HEK293 (cell line): ENCODE data around the gene LANCL2.

Experiments used
- CTCF ChIA-PET: fragments of 350-600 bp; formaldehyde crosslinking; extraction: SDS; loops from one replicate; lab custom pipeline; 2021; ENCODE audit warnings: antibody characterized with exemption; lab: Yijun Ruan, JAX
- POLR2A ChIA-PET: fragments of 300-600 bp; formaldehyde crosslinking; extraction: SDS; loops from one replicate; lab custom pipeline; 2020; ENCODE audit warnings: antibody characterized with exemption, inconsistent platforms; lab: Yijun Ruan, JAX
- H3K27ac ChIP-seq: fragments of 200-500 bp; sonication (Bioruptor generic); 2 replicates; pipeline ENCODE4 v1.5.1; 2014; ENCODE audit warnings: low read depth, low read length, control low read depth, inconsistent platforms; ENCODE audit errors: extremely low read depth
- H3K36me3 ChIP-seq, 2 experiments: fragments of 200-500 bp in 1 of 2; sonication (Bioruptor generic) in 1 of 2; 1 replicate in 1 of 2; 2 replicates in 1 of 2; pipeline ENCODE4 v1.5.1; 2014 to 2017; ENCODE audit warnings: inconsistent platforms in 2 of 2, low read length in 2 of 2; ENCODE audit not compliant: control insufficient read depth in 2 of 2, insufficient read depth in 1 of 2
- H3K4me1 ChIP-seq: fragments of 200-500 bp; sonication (Bioruptor generic); 2 replicates; pipeline ENCODE4 v1.5.1; 2014; ENCODE audit warnings: mild to moderate bottlenecking, low read length, inconsistent platforms; ENCODE audit not compliant: control insufficient read depth, insufficient read depth
- H3K4me3 ChIP-seq: 2 replicates; pipeline ENCODE4 v1.5.1; 2011; ENCODE audit warnings: low read depth, mild to moderate bottlenecking, control low read depth, low read length, moderate library complexity
- H3K9me3 ChIP-seq: fragments of 200-500 bp; sonication (Bioruptor generic); 2 replicates; pipeline ENCODE4 v1.5.1; 2014; ENCODE audit warnings: low read depth, low read length, inconsistent platforms; ENCODE audit not compliant: control insufficient read depth, insufficient read depth
- HOXD13 ChIP-seq: sonication (generic); formaldehyde crosslinking; IDR thresholded peaks from 2 replicates; pipeline ENCODE4 v1.8.0; 2022; ENCODE audit warnings: missing genetic modification reagents, borderline replicate concordance
- KLF7 ChIP-seq: fragments of 450-650 bp; formaldehyde crosslinking; IDR thresholded peaks from 2 replicates; pipeline ENCODE4 v1.5.1; 2016; ENCODE audit warnings: missing biosample characterization, missing genetic modification characterization, borderline replicate concordance
- KLF9 ChIP-seq: fragments of 450-650 bp; formaldehyde crosslinking; IDR thresholded peaks from 2 replicates; pipeline ENCODE4 v1.5.1; 2016; ENCODE audit warnings: missing biosample characterization, missing genetic modification characterization, low read depth
- PRDM1 ChIP-seq: fragments of 450-650 bp; formaldehyde crosslinking; IDR thresholded peaks from 2 replicates; pipeline ENCODE4; 2016; ENCODE audit warnings: missing biosample characterization, missing genetic modification characterization
- SCRT2 ChIP-seq: fragments of 450-650 bp; formaldehyde crosslinking; IDR thresholded peaks from 2 replicates; pipeline ENCODE4 v1.5.1; 2016; ENCODE audit warnings: missing biosample characterization, missing genetic modification characterization
- YY2 ChIP-seq: fragments of 450-650 bp; formaldehyde crosslinking; IDR thresholded peaks from 2 replicates; pipeline ENCODE4 v1.5.1; 2016; ENCODE audit warnings: missing biosample characterization, missing genetic modification characterization
- ZBTB17 ChIP-seq: fragments of 450-650 bp; formaldehyde crosslinking; IDR thresholded peaks from 2 replicates; pipeline ENCODE4 v1.5.1; 2016; ENCODE audit warnings: missing biosample characterization, missing genetic modification characterization
- ZBTB48 ChIP-seq: fragments of 450-650 bp; formaldehyde crosslinking; IDR thresholded peaks from 2 replicates; pipeline ENCODE4 v1.5.1; 2016; ENCODE audit warnings: missing biosample characterization, missing genetic modification characterization
- ZNF133 ChIP-seq: fragments of 450-650 bp; formaldehyde crosslinking; IDR thresholded peaks from 2 replicates; pipeline ENCODE4 v1.5.1; 2016; ENCODE audit warnings: missing biosample characterization, missing genetic modification characterization
- ZNF311 ChIP-seq: fragments of 450-650 bp; formaldehyde crosslinking; IDR thresholded peaks from 2 replicates; pipeline ENCODE4 v1.5.1; 2017; ENCODE audit warnings: missing biosample characterization, missing genetic modification characterization, borderline replicate concordance
- ZNF37A ChIP-seq: fragments of 450-650 bp; IDR thresholded peaks from 2 replicates; pipeline ENCODE4 v1.5.1; 2018; ENCODE audit warnings: missing biosample characterization, missing genetic modification characterization
- ZNF521 ChIP-seq: fragments of 450-650 bp; formaldehyde crosslinking; IDR thresholded peaks from 2 replicates; pipeline ENCODE4 v1.5.1; 2017; ENCODE audit warnings: missing biosample characterization, mild to moderate bottlenecking, missing genetic modification characterization
- ZNF530 ChIP-seq: fragments of 450-650 bp; formaldehyde crosslinking; IDR thresholded peaks from 2 replicates; pipeline ENCODE4 v1.5.1; 2016; ENCODE audit warnings: low read depth, missing biosample characterization, missing genetic modification characterization
- ZNF777 ChIP-seq: fragments of 450-650 bp; formaldehyde crosslinking; IDR thresholded peaks from 2 replicates; pipeline ENCODE4 v1.5.1; 2017; ENCODE audit warnings: missing biosample characterization, missing genetic modification characterization, borderline replicate concordance
- ZNF791 ChIP-seq: fragments of 450-650 bp; formaldehyde crosslinking; IDR thresholded peaks from 2 replicates; pipeline ENCODE4 v1.5.1; 2016; ENCODE audit warnings: missing biosample characterization, missing genetic modification characterization
- TF ChIP-seq, protein P1 (sequence below): fragments of 450-650 bp; formaldehyde crosslinking; IDR thresholded peaks from 2 replicates; pipeline ENCODE4 v1.5.1; 2016; ENCODE audit warnings: missing biosample characterization, missing genetic modification characterization
- TF ChIP-seq, protein P2 (sequence below): fragments of 450-650 bp; formaldehyde crosslinking; IDR thresholded peaks from 2 replicates; pipeline ENCODE4 v1.5.1; 2016; ENCODE audit warnings: missing biosample characterization, missing genetic modification characterization
- TF ChIP-seq, protein P3 (sequence below): fragments of 450-650 bp; formaldehyde crosslinking; conservative IDR thresholded peaks from 2 replicates; pipeline ENCODE4 v1.5.1; 2016; ENCODE audit warnings: low read depth, missing biosample characterization, missing genetic modification characterization
- TF ChIP-seq, protein P4 (sequence below): fragments of 450-650 bp; formaldehyde crosslinking; IDR thresholded peaks from 2 replicates; pipeline ENCODE4 v1.5.1; 2017; ENCODE audit warnings: missing biosample characterization, missing genetic modification characterization
- TF ChIP-seq, protein P5 (sequence below): sonication (generic); formaldehyde crosslinking; IDR thresholded peaks from 2 replicates; pipeline ENCODE4 v1.8.1; 2022; ENCODE audit warnings: mild to moderate bottlenecking, moderate library complexity, missing genetic modification reagents

Gene LANCL2

DNA sequence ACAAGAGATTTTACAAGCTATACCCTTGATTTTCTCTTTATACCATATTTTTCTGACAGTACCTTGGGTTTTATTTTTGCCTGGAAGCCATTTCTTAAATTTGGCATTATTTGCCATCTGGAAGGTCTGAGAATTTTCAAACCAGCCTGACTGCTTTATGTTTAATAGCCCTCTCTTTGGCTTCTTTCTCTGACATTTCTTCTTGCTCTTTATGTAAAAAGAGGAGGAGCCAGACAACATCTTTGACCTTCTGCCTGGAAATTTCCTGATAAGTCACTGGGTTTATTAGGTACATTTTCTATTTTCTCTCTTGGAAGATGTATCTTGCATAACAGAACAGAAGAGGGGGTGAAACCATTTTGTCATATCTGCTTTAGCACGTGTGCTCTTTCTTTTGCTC lies 79.6 kb downstream of the LANCL2 start (continued):
- TF ChIP-seq KLF9 (tag by site-specific recombination), result no peak
- TF ChIP-seq ZNF530, result no peak
- TF ChIP-seq YY2, result no peak
- no peak for TF ChIP-seq PRDM1 (tag by site-specific recombination)
- TF ChIP-seq, protein P1, sequence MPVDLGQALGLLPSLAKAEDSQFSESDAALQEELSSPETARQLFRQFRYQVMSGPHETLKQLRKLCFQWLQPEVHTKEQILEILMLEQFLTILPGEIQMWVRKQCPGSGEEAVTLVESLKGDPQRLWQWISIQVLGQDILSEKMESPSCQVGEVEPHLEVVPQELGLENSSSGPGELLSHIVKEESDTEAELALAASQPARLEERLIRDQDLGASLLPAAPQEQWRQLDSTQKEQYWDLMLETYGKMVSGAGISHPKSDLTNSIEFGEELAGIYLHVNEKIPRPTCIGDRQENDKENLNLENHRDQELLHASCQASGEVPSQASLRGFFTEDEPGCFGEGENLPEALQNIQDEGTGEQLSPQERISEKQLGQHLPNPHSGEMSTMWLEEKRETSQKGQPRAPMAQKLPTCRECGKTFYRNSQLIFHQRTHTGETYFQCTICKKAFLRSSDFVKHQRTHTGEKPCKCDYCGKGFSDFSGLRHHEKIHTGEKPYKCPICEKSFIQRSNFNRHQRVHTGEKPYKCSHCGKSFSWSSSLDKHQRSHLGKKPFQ (tag by site-specific recombination), result no peak
- no peak for TF ChIP-seq ZNF311 (tag by site-specific recombination)
- TF ChIP-seq ZBTB48 (tag by site-specific recombination), result no peak
- TF ChIP-seq ZBTB17 (tag by site-specific recombination), result no peak
- TF ChIP-seq, protein P2, sequence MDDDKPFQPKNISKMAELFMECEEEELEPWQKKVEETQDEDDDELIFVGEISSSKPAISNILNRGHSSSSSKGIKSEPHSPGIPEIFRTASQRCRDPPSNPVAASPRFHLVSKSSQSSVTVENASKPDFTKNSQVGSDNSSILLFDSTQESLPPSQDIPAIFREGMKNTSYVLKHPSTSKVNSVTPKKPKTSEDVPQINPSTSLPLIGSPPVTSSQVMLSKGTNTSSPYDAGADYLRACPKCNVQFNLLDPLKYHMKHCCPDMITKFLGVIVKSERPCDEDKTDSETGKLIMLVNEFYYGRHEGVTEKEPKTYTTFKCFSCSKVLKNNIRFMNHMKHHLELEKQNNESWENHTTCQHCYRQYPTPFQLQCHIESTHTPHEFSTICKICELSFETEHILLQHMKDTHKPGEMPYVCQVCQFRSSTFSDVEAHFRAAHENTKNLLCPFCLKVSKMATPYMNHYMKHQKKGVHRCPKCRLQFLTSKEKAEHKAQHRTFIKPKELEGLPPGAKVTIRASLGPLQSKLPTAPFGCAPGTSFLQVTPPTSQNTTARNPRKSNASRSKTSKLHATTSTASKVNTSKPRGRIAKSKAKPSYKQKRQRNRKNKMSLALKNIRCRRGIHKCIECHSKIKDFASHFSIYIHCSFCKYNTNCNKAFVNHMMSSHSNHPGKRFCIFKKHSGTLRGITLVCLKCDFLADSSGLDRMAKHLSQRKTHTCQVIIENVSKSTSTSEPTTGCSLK, result no peak

DNA sequence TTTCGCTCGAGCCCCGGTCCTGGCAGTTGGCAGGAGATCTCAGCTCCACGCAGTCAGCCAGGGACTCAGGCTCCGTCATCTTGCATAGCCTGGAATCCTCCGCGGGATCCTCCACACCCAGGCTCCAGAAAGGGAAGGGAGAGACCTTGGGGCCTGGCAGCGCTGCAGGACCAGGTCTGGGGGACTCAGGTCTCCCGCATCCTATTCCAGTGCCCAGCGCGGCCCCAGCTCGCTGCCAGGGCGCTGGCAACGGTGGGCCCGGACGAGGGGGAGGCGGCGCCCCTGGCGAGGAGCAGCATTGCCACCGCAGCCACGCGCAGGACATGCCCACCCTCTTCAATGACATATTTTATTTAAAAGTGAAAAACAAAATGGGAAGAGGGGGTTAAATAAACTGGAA lies 83.4 kb downstream of the LANCL2 start:
- TF ChIP-seq ZNF777 (no peak), SCRT2 (no peak), ZNF521 (no peak), KLF7 (tag by site-specific recombination) (no peak)
- TF ChIP-seq, protein P3, sequence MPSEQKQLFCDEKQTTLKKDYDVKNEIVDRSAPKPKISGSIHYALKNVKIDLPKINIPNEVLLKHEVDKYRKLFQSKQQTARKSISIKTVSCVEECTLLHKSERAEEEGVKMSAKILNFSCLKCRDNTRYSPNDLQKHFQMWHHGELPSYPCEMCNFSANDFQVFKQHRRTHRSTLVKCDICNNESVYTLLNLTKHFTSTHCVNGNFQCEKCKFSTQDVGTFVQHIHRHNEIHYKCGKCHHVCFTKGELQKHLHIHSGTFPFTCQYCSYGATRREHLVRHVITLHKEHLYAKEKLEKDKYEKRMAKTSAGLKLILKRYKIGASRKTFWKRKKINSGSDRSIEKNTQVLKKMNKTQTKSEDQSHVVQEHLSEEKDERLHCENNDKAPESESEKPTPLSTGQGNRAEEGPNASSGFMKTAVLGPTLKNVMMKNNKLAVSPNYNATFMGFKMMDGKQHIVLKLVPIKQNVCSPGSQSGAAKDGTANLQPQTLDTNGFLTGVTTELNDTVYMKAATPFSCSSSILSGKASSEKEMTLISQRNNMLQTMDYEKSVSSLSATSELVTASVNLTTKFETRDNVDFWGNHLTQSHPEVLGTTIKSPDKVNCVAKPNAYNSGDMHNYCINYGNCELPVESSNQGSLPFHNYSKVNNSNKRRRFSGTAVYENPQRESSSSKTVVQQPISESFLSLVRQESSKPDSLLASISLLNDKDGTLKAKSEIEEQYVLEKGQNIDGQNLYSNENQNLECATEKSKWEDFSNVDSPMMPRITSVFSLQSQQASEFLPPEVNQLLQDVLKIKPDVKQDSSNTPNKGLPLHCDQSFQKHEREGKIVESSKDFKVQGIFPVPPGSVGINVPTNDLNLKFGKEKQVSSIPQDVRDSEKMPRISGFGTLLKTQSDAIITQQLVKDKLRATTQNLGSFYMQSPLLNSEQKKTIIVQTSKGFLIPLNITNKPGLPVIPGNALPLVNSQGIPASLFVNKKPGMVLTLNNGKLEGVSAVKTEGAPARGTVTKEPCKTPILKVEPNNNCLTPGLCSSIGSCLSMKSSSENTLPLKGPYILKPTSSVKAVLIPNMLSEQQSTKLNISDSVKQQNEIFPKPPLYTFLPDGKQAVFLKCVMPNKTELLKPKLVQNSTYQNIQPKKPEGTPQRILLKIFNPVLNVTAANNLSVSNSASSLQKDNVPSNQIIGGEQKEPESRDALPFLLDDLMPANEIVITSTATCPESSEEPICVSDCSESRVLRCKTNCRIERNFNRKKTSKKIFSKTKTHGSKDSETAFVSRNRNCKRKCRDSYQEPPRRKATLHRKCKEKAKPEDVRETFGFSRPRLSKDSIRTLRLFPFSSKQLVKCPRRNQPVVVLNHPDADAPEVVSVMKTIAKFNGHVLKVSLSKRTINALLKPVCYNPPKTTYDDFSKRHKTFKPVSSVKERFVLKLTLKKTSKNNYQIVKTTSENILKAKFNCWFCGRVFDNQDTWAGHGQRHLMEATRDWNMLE (tag by site-specific recombination), result no peak
- Histone ChIP-seq H3K4me1 (no peaks in the 10 kb centered on the region), H3K27ac (no peak overlapping the region), H3K9me3 (no peaks in the 10 kb centered on the region), H3K36me3 (no peaks in the 10 kb centered on the region), H3K4me3 (no peak overlapping the region)
- POLR2A ChIA-PET, result no interaction called here
- CTCF ChIA-PET, result no interaction called here

DNA sequence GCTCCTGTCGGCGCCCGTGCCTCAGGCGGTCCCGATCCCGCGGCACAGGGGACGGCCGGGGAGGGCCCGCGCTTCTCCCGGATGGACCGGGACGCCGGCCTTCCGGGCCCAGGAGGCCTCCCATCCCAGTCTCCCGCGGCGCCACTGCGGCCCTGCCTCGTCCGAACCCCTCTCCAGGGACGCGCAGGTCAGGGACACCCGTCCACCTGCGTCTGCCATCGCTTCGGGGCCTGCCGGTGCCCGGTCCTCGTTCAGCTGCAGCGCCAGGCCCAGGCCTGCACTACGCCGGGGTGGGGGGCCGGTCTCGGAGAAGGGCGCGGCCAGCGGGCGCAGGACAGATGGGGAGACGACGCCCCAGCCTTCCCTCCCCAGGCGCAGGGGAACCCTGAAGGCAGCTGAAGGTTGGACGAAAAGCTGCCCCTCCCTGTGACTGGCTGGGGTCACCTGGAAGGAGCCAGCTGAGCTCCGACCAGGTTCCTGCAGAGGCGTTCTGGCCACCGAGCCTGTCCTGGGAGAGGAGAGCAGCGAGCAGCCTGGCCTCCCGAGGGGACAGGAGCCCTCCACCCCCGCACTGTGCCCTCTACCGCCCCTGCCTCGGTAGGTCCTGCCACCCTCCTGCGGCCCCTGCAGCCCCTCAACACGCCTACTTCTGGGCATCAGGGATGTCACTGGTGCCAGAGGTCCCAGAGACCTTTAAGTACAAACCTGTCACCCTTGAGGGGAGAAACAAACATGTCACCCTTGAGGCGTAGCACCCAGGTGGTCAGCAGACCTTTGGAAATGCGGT lies 84.3 kb downstream of the LANCL2 start:
- H3K4me1 ChIP-seq, result no peaks in the 10 kb centered on the region
- ChIA-PET POLR2A (no interaction called here), CTCF (no interaction called here)
- no peaks in the 10 kb centered on the region for H3K36me3 ChIP-seq
- H3K27ac ChIP-seq, result no peak overlapping the region
- H3K9me3 ChIP-seq, result no peaks in the 10 kb centered on the region
- H3K4me3 ChIP-seq, result no peak overlapping the region
- no peak for TF ChIP-seq ZNF37A (tag by site-specific recombination)
- TF ChIP-seq, protein P4, sequence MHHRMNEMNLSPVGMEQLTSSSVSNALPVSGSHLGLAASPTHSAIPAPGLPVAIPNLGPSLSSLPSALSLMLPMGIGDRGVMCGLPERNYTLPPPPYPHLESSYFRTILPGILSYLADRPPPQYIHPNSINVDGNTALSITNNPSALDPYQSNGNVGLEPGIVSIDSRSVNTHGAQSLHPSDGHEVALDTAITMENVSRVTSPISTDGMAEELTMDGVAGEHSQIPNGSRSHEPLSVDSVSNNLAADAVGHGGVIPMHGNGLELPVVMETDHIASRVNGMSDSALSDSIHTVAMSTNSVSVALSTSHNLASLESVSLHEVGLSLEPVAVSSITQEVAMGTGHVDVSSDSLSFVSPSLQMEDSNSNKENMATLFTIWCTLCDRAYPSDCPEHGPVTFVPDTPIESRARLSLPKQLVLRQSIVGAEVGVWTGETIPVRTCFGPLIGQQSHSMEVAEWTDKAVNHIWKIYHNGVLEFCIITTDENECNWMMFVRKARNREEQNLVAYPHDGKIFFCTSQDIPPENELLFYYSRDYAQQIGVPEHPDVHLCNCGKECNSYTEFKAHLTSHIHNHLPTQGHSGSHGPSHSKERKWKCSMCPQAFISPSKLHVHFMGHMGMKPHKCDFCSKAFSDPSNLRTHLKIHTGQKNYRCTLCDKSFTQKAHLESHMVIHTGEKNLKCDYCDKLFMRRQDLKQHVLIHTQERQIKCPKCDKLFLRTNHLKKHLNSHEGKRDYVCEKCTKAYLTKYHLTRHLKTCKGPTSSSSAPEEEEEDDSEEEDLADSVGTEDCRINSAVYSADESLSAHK (tag by site-specific recombination), result no peak
- TF ChIP-seq, protein P5, sequence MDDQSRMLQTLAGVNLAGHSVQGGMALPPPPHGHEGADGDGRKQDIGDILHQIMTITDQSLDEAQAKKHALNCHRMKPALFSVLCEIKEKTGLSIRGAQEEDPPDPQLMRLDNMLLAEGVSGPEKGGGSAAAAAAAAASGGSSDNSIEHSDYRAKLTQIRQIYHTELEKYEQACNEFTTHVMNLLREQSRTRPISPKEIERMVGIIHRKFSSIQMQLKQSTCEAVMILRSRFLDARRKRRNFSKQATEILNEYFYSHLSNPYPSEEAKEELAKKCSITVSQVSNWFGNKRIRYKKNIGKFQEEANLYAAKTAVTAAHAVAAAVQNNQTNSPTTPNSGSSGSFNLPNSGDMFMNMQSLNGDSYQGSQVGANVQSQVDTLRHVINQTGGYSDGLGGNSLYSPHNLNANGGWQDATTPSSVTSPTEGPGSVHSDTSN (CRISPR knock-in tag), result no peak
- TF ChIP-seq HOXD13, result no peak
- no peak for TF ChIP-seq ZNF133 (tag by site-specific recombination)
- no peak for TF ChIP-seq ZNF791 (tag by site-specific recombination)
